Astrocyte of the spinal cord (primary cell): Measurements from ENCODE around the gene EEF2.

ENCODE experiments used
- DNase-seq: peaks from one replicate; pipeline ENCODE4 v3.0.0; 2011; ENCODE audit warnings: low read depth, low spot score
- H3K4me3 ChIP-seq: 2 replicates; pipeline ENCODE4 v1.5.1; 2011; ENCODE audit warnings: low read depth, mild to moderate bottlenecking, low read length, moderate library complexity
- in situ Hi-C: cut with HindIII; loops from 2 replicates; pipeline ENCODE4 v1.10.0; 2017; ENCODE audit warnings: low sequenced_read_pairs
- TF ChIP-seq, protein P1 (sequence below): IDR thresholded peaks from 2 replicates; pipeline ENCODE4 v1.5.1; 2012; ENCODE audit warnings: low read depth, mild to moderate bottlenecking, low read length, inconsistent platforms

Gene EEF2

GRCh38 chr19:4030552-4030951, 45.3 kb upstream of the EEF2 start:
- TF ChIP-seq, protein P1, sequence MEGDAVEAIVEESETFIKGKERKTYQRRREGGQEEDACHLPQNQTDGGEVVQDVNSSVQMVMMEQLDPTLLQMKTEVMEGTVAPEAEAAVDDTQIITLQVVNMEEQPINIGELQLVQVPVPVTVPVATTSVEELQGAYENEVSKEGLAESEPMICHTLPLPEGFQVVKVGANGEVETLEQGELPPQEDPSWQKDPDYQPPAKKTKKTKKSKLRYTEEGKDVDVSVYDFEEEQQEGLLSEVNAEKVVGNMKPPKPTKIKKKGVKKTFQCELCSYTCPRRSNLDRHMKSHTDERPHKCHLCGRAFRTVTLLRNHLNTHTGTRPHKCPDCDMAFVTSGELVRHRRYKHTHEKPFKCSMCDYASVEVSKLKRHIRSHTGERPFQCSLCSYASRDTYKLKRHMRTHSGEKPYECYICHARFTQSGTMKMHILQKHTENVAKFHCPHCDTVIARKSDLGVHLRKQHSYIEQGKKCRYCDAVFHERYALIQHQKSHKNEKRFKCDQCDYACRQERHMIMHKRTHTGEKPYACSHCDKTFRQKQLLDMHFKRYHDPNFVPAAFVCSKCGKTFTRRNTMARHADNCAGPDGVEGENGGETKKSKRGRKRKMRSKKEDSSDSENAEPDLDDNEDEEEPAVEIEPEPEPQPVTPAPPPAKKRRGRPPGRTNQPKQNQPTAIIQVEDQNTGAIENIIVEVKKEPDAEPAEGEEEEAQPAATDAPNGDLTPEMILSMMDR, result no peak
- DNase-seq, result no peak
- in situ Hi-C loops, result no loop called here
- H3K4me3 ChIP-seq, result no peak overlapping the region

DNA sequence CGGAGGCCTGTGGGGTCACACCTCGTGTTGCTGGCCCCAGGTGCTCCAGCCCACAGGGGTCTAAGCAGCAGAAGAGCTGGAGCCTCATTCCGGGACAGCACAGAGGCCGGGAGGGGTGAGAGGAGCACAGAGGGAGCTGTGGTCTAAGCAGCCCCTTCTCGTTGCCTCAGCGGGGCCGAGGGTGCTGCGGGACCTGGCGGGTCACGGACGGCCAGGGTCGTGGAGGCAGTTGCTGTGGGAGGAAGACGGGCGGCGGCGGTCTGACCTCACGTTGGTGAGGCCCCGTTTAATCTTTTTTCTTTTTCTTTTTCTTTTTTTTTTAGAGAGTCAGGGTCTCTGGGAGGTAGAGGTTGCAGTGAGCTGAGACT, 44.0 kb upstream of the EEF2 start:
- no peak for DNase-seq
- in situ Hi-C loops, result no loop called here

GRCh38 chr19:4028334-4029246, 43.3 kb upstream of the EEF2 start:
- in situ Hi-C loops, result no loop called here
- TF ChIP-seq, protein P1, result no peak
- DNase-seq, result no peak
- H3K4me3 ChIP-seq, result no peak overlapping the region

More for the DNA sequence above, 44.0 kb upstream of the EEF2 start:
- no peak overlapping the region for H3K4me3 ChIP-seq
- TF ChIP-seq, protein P1, result no peak

DNA sequence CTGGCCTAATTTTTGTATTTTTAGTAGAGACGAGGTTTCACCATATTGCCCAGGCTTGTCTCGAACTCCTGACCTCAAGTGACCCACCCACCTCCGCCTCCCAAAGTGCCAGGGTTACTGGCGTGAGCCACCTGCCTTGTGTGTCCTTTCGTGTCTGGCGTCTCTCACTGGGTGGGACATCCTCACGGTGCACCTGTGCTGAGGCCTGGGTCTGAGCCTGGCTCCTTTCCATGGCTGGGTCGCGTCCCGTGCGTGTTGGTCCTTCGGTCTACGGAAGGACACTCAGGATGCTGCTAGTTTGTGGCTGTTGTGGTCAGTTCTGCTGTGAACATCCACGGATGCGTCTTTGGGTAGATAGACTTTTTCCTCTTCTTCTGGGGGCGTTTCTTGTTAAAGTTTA, 41.9 kb upstream of the EEF2 start:
- in situ Hi-C loops, result no loop called here
- TF ChIP-seq, protein P1, result no peak
- DNase-seq, result no peak

DNA sequence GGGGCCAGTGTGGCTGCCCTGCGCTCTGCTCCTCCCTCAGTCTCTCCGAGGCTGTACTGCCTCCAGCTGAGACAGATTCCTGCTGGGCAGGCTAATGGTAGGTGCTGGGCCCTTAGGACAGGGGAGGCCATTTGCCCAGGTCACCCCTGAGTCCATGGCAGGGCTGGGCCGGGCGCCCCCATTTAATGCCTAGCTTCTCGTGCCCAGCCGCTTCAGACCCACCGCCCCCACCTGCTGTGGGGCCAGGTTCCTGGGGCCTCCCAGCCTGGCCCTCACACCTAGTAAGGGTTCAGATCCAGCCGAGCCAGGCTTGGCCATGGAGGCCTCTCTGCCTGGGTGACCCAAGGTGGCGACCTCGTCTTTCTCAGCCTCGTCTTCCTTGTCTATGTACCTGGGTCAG, 40.1 kb upstream of the EEF2 start:
- no peak for DNase-seq
- in situ Hi-C loops, result no loop called here
- TF ChIP-seq, protein P1, result no peak
- no peak overlapping the region for H3K4me3 ChIP-seq

More for the DNA sequence above, 41.9 kb upstream of the EEF2 start:
- no peak overlapping the region for H3K4me3 ChIP-seq

GRCh38 chr19:4023600-4024398, 38.5 kb upstream of the EEF2 start:
- in situ Hi-C loops, result no loop called here
- TF ChIP-seq, protein P1, result no peak
- H3K4me3 ChIP-seq, result no peak overlapping the region
- no peak for DNase-seq
